IMR-90 (cell line): Measurements from ENCODE around the gene TBC1D22A.
A peak's percentile ranks its signal among the peaks of the same experiment; 100 is the strongest.

Experiments
- CEBPB ChIP-seq: IDR thresholded peaks from 2 replicates; pipeline ENCODE4 v1.6.1; 2012; ENCODE audit warnings: low read depth, low read length, improper control_type of control experiment
- CTCF ChIP-seq: conservative IDR thresholded peaks from 2 replicates; pipeline ENCODE4 v1.5.1; 2012; ENCODE audit warnings: mild to moderate bottlenecking, low read depth, low read length, improper control_type of control experiment
- MAFK ChIP-seq: IDR thresholded peaks from 2 replicates; pipeline ENCODE4 v1.6.1; 2012; ENCODE audit warnings: low read depth, low read length, improper control_type of control experiment
- NFE2L2 ChIP-seq: fragments of 150-350 bp; IDR thresholded peaks from 2 replicates; pipeline ENCODE4 v1.6.1; 2016; ENCODE audit warnings: low read depth, mild to moderate bottlenecking, low read length
- POLR2A ChIP-seq: IDR thresholded peaks from 2 replicates; pipeline ENCODE4 v1.6.1; 2012; ENCODE audit warnings: mild to moderate bottlenecking, low read depth, low read length
- RAD21 ChIP-seq: IDR thresholded peaks from 2 replicates; pipeline ENCODE4 v1.6.1; 2012; ENCODE audit warnings: low read length, improper control_type of control experiment
- RCOR1 ChIP-seq: IDR thresholded peaks from 2 replicates; pipeline ENCODE4 v1.6.1; 2012; ENCODE audit warnings: mild to moderate bottlenecking, low read length, improper control_type of control experiment; ENCODE audit not compliant: insufficient replicate concordance
- USF2 ChIP-seq: fragments of 150-350 bp; IDR thresholded peaks from 2 replicates; pipeline ENCODE4 v1.6.1; 2017; ENCODE audit warnings: mild to moderate bottlenecking, antibody characterized with exemption, low read length, low read depth

GRCh38 chr22:46833228-46833627 is 70.8 kb downstream of the TBC1D22A start:
- no peak for TF ChIP-seq RCOR1
- no peak for TF ChIP-seq POLR2A
- no peak for TF ChIP-seq CEBPB
- TF ChIP-seq CTCF, result peak; percentile 35
- peak; percentile 39 for TF ChIP-seq RAD21
- TF ChIP-seq MAFK, result no peak
- TF ChIP-seq USF2, result no peak
- no peak for TF ChIP-seq NFE2L2
